Lung (tissue), 12 donors: ENCODE measurements around the gene POC1A. TPM values are rescaled to one million over a fixed set of nuclear protein-coding genes. Genes with fewer than 3 reads are reported as not detected.
A peak's percentile ranks its signal among the peaks of the same experiment; 100 is the strongest.

Experiments
- ATAC-seq: fragments of 200-7000 bp; cut with Tn5 transposase; one replicate; pipeline ENCODE4 v1.9.1; 2020; ENCODE audit warnings: moderate number of reproducible peaks; ENCODE audit not compliant: insufficient read depth, low FRiP score
- DNase-seq, 3 donors: peaks; one replicate each; pipeline ENCODE4 v3.0.0-alpha.2; 2013 to 2017
- H3K27ac ChIP-seq, 2 donors: one replicate each; pipeline ENCODE4 v1.5.1; 2013; ENCODE audit warnings: mild to moderate bottlenecking in 2 of 2, moderate library complexity in 2 of 2, control low read depth in 1 of 2, inconsistent platforms in 1 of 2, low read depth in 1 of 2, low read length in 1 of 2
- H3K27me3 ChIP-seq, 3 donors: one replicate each; pipeline ENCODE4 v1.5.1; 2013; ENCODE audit warnings: low read length in 2 of 3; ENCODE audit not compliant: control insufficient read depth in 3 of 3, insufficient read depth in 3 of 3
- H3K36me3 ChIP-seq, 4 donors: one replicate each; pipeline ENCODE4 v1.5.1; 2013; ENCODE audit warnings: low read length in 4 of 4, mild to moderate bottlenecking in 1 of 4, moderate library complexity in 1 of 4; ENCODE audit not compliant: control insufficient read depth in 4 of 4, insufficient read depth in 4 of 4
- H3K4me1 ChIP-seq, 5 donors: one replicate each; pipeline ENCODE4 v1.5.1; 2013; ENCODE audit warnings: low read length in 5 of 5, mild to moderate bottlenecking in 2 of 5, moderate library complexity in 1 of 5; ENCODE audit not compliant: control insufficient read depth in 5 of 5, insufficient read depth in 5 of 5
- H3K4me3 ChIP-seq: one replicate; pipeline ENCODE4 v1.5.1; 2013; ENCODE audit warnings: mild to moderate bottlenecking, control low read depth, moderate library complexity
- H3K9ac ChIP-seq, 2 donors: one replicate each; pipeline ENCODE4 v1.5.1; 2013; ENCODE audit warnings: low read length in 2 of 2, control low read depth in 1 of 2; ENCODE audit not compliant: insufficient read depth in 1 of 2
- H3K9me3 ChIP-seq, 4 donors: one replicate each; pipeline ENCODE4 v1.5.1; 2013; ENCODE audit warnings: low read length in 3 of 4, mild to moderate bottlenecking in 1 of 4, moderate library complexity in 1 of 4; ENCODE audit not compliant: control insufficient read depth in 4 of 4, insufficient read depth in 3 of 4
- CTCF ChIP-seq: IDR thresholded peaks from 2 replicates; pipeline ENCODE4 v1.5.1; 2012; ENCODE audit warnings: mild to moderate bottlenecking; ENCODE audit errors: control extremely low read depth, extremely low read depth
- WGBS, 2 donors: extraction: QIAGEN DNeasy Blood & Tissue Kit; methylation state at CpG; one replicate each; pipeline ENCODE4 v1.1.7; 2013; 5-methylcytosine and 5-hydroxymethylcytosine counted together
- polyA plus RNA-seq, 2 donors: library from polyadenylated mRNA; stranded (reverse); fragments of 200-250 nt; gene quantifications; one replicate each; pipeline ENCODE4 v1.2.1, GENCODE V29; 2013
- total RNA-seq, 2 donors: library from RNA; depleted of rRNA in 1 of 2; stranded (reverse); fragments of >200 nt in 1 of 2; gene quantifications; one replicate each; pipeline ENCODE4 v1.2.1, GENCODE V29; 2014 to 2021
- donor health status: control.
- donor health status: control.
- donor health status: Bipolar disorder and iron deficiency.
- donor health status: healthy.
- donor health status: DM: yes; HTN: yes; CAD: no.

POC1A gene
- total and polyA plus RNA-seq, 4 donors, result 2.3 to 5.4 (median 4.0) TPM

GRCh38 chr3:52145736-52146110 lies 8.5 kb downstream of the POC1A start:
- no peak overlapping the region for H3K4me3 ChIP-seq
- H3K4me1 ChIP-seq, result peaks cover 0 to 1% (median 0%) of the 10 kb centered on the region in 5 donors
- ATAC-seq, result no peak
- no peak for TF ChIP-seq CTCF
- H3K36me3 ChIP-seq, result peaks cover 0 to 28% (median 4%) of the 10 kb centered on the region in 4 donors
- H3K27me3 ChIP-seq, result no peaks in the 10 kb centered on the region
- WGBS, 2 donors, result 96 to 97% methylated on average over 8 of the region's 8 CpGs
- no peak for DNase-seq
- no peak overlapping the region for H3K27ac ChIP-seq
- no peak overlapping the region for H3K9ac ChIP-seq
- no peaks in the 10 kb centered on the region for H3K9me3 ChIP-seq

GRCh38 chr3:52144796-52145735 lies 9.2 kb downstream of the POC1A start:
- H3K27me3 ChIP-seq, result no peaks in the 10 kb centered on the region
- no peak for ATAC-seq
- H3K9me3 ChIP-seq, result no peaks in the 10 kb centered on the region
- H3K27ac ChIP-seq, result no peak overlapping the region
- peaks cover 0 to 28% (median 3%) of the 10 kb centered on the region in 4 donors for H3K36me3 ChIP-seq
- no peak for TF ChIP-seq CTCF
- peaks cover 0 to 1% (median 0%) of the 10 kb centered on the region in 5 donors for H3K4me1 ChIP-seq
- DNase-seq, result no peak
- no peak overlapping the region for H3K4me3 ChIP-seq
- no peak overlapping the region for H3K9ac ChIP-seq
- WGBS, 2 donors, result 94 to 97% methylated on average over 11 of the region's 11 CpGs

GRCh38 chr3:52144034-52144795 lies 10.0 kb downstream of the POC1A start:
- H3K9me3 ChIP-seq, result no peaks in the 10 kb centered on the region
- peak; percentile 74 to 81 (median 78) for DNase-seq
- no peak overlapping the region for H3K27ac ChIP-seq
- H3K9ac ChIP-seq, result no peak overlapping the region
- H3K4me3 ChIP-seq, result no peak overlapping the region
- WGBS, 2 donors, result 84 to 85% methylated on average over 3 of the region's 3 CpGs
- H3K4me1 ChIP-seq, result peaks cover 0 to 4% (median 0%) of the 10 kb centered on the region in 5 donors
- peak; percentile 92 for ATAC-seq
- H3K36me3 ChIP-seq, result peaks cover 0 to 25% (median 3%) of the 10 kb centered on the region in 4 donors
- TF ChIP-seq CTCF, result peak; percentile 94
- H3K27me3 ChIP-seq, result no peaks in the 10 kb centered on the region
